Upper lobe of left lung (tissue), 6 donors: Measurements from ENCODE around the gene SH3BP4. TPM values are rescaled to one million over a fixed set of nuclear protein-coding genes. Genes with fewer than 3 reads are reported as not detected.

Source experiments
- ATAC-seq, 2 donors: fragments of 200-7000 bp; cut with Tn5 transposase; one replicate each; pipeline ENCODE4 v1.9.1; 2022; ENCODE audit warnings: mild to moderate bottlenecking in 2 of 2, moderate library complexity in 2 of 2; ENCODE audit not compliant: low FRiP score in 2 of 2
- DNase-seq, 2 donors: peaks; one replicate each; pipeline ENCODE4 v3.0.0-alpha.2; 2019 to 2020
- H3K27ac ChIP-seq, 4 donors: fragments of 200-600 bp; sonication (generic); one replicate each; pipeline ENCODE4 v1.5.1; 2016 to 2019
- H3K27me3 ChIP-seq, 4 donors: fragments of 200-600 bp; sonication (generic); one replicate each; pipeline ENCODE4 v1.5.1; 2017 to 2019
- H3K36me3 ChIP-seq, 4 donors: fragments of 200-600 bp; sonication (generic); one replicate each; pipeline ENCODE4 v1.5.1; 2016 to 2019
- H3K4me1 ChIP-seq, 4 donors: fragments of 200-600 bp; sonication (generic); one replicate each; pipeline ENCODE4 v1.5.1; 2018 to 2019
- H3K4me3 ChIP-seq, 4 donors: fragments of 200-600 bp; sonication (generic); one replicate each; pipeline ENCODE4 v1.5.1; 2017 to 2019; ENCODE audit warnings: mild to moderate bottlenecking in 2 of 4, moderate library complexity in 1 of 4
- H3K9me3 ChIP-seq, 4 donors: fragments of 200-600 bp; sonication (generic); one replicate each; pipeline ENCODE4 v1.5.1; 2018 to 2019
- EP300 ChIP-seq, 4 donors: sonication (generic); formaldehyde crosslinking; IDR thresholded peaks; one replicate each; pipeline ENCODE4 v1.5.1; 2017; ENCODE audit warnings: antibody characterized with exemption in 4 of 4, control low read depth in 2 of 4
- POLR2A ChIP-seq, 4 donors: fragments of 450-650 bp; IDR thresholded peaks; one replicate each; pipeline ENCODE4 v1.5.1; 2016 to 2017; ENCODE audit warnings: antibody characterized with exemption in 4 of 4, mild to moderate bottlenecking in 2 of 4
- POLR2AphosphoS5 ChIP-seq, 2 donors: sonication (generic); formaldehyde crosslinking; IDR thresholded peaks; one replicate each; pipeline ENCODE4 v1.5.1; 2017; ENCODE audit warnings: antibody characterized with exemption in 2 of 2
- WGBS, 2 donors: methylation state at CpG; one replicate each; pipeline ENCODE4 v1.1.5; 2017 to 2018; 5-methylcytosine and 5-hydroxymethylcytosine counted together
- total RNA-seq, 6 donors: library from RNA; depleted of rRNA in 4 of 6; stranded (reverse); fragments of >200 nt in 4 of 6; gene quantifications; one replicate each; pipeline versions ENCODE4 v1.1.0 to v1.2.1, GENCODE V29; 2016 to 2021
- TF ChIP-seq, protein P1 (sequence below), 6 experiments: fragments of 450-650 bp in 4 of 6; fragments of 200-600 bp in 2 of 6; sonication (generic) in 2 of 6; IDR thresholded peaks; one replicate each; pipeline ENCODE4 v1.5.1; 2016 to 2019; ENCODE audit warnings: antibody characterized with exemption in 6 of 6
- donor health status: DM: no; HTN: no; CAD: no; lungs with moderate emphysema.
- donor health status: DM: no; HTN: yes; CAD: no; lungs with severe emphysema.

SH3BP4 gene
- total RNA-seq, 6 donors from 2014 or later, result 27.3 to 57.3 (median 33.4) TPM

- ATAC-seq, result no peak
- Histone ChIP-seq H3K9me3 (no peaks in the 10 kb centered on the region), H3K4me3 (no peak overlapping the region), H3K27ac (no peak overlapping the region), H3K27me3 (no peaks in the 10 kb centered on the region), H3K36me3 (peaks cover 0 to 6% (median 1%) of the 10 kb centered on the region in 4 donors), H3K4me1 (peaks cover 0 to 3% (median 0%) of the 10 kb centered on the region in 4 donors)
- peak in 1 of 2 donors; percentile 29 for DNase-seq
- TF ChIP-seq, protein P1, sequence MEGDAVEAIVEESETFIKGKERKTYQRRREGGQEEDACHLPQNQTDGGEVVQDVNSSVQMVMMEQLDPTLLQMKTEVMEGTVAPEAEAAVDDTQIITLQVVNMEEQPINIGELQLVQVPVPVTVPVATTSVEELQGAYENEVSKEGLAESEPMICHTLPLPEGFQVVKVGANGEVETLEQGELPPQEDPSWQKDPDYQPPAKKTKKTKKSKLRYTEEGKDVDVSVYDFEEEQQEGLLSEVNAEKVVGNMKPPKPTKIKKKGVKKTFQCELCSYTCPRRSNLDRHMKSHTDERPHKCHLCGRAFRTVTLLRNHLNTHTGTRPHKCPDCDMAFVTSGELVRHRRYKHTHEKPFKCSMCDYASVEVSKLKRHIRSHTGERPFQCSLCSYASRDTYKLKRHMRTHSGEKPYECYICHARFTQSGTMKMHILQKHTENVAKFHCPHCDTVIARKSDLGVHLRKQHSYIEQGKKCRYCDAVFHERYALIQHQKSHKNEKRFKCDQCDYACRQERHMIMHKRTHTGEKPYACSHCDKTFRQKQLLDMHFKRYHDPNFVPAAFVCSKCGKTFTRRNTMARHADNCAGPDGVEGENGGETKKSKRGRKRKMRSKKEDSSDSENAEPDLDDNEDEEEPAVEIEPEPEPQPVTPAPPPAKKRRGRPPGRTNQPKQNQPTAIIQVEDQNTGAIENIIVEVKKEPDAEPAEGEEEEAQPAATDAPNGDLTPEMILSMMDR (IDR thresholded peaks at IDR 0.05), result no peak
- no peak for TF ChIP-seq POLR2A (IDR thresholded peaks at IDR 0.05)
- no peak for TF ChIP-seq EP300 (IDR thresholded peaks at IDR 0.05)
- TF ChIP-seq POLR2AphosphoS5 (IDR thresholded peaks at IDR 0.05), result no peak
- WGBS, 2 donors, result 85 to 91% methylated on average over 8 to 10 of the region's 10 CpGs
Measured at GRCh38 chr2:235032949-235033348, 81.1 kb downstream of the SH3BP4 start.

DNA sequence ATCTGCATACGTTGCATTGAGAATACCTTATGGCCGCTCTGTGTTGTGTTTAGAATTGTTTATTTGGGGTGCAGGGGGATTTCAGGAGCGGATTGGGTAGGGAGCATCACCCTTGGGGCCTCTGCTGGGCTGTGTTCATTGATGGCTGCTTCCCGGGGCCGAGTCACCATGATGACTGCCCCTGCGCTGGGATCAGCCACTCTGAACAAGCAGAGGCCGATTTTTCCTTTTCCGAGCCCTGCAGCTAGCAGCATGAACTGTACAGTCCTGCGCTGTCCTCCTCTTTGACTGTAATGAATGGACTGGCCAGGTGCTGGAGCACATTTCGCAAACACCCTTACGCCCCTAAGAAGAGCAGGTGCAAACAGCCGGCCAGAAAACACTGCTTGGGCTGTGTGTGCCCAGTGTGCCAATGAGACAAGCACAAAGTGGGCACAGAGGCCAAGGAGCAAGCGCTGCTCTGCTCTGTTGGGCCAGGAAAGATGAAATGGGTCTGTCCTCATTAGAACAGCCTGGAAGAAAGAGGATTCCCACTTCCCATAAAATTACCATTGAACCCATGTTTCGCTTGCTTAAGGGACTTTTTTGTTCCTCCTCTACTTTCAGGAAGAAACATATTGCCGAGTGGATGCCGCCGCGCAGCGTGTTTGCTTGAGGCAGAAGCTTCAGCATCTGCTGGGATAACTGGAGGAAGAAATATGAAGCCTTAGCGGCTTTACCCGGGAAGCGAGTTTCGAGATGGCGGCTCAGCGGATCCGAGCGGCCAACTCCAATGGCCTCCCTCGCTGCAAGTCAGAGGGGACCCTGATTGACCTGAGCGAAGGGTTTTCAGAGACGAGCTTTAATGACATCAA is 82.7 kb downstream of the SH3BP4 start:
- WGBS, 2 donors, result 90 to 93% methylated on average over 27 to 30 of the region's 30 CpGs
- peak in 1 of 2 donors; percentile 30 for DNase-seq
- ATAC-seq, result no peak
- TF ChIP-seq, protein P1 (IDR thresholded peaks at IDR 0.05), result no peak
- no peak for TF ChIP-seq POLR2AphosphoS5 (IDR thresholded peaks at IDR 0.05)
- TF ChIP-seq POLR2A (IDR thresholded peaks at IDR 0.05), result no peak
- TF ChIP-seq EP300 (IDR thresholded peaks at IDR 0.05), result no peak
- Histone ChIP-seq H3K9me3 (no peaks in the 10 kb centered on the region), H3K27me3 (no peaks in the 10 kb centered on the region), H3K4me1 (peaks cover 0 to 3% (median 0%) of the 10 kb centered on the region in 4 donors), H3K4me3 (no peak overlapping the region), H3K36me3 (peaks cover 0 to 6% (median 1%) of the 10 kb centered on the region in 4 donors), H3K27ac (no peak overlapping the region)

- Histone ChIP-seq H3K9me3 (no peaks in the 10 kb centered on the region), H3K27ac (no peak overlapping the region), H3K36me3 (peaks cover 6 to 25% (median 19%) of the 10 kb centered on the region in 4 donors), H3K27me3 (no peaks in the 10 kb centered on the region), H3K4me3 (no peak overlapping the region), H3K4me1 (peaks cover 0 to under 1% (median 0%) of the 10 kb centered on the region in 4 donors)
- no peak for DNase-seq
- no peak for ATAC-seq
- TF ChIP-seq EP300 (IDR thresholded peaks at IDR 0.05) (no peak), POLR2A (IDR thresholded peaks at IDR 0.05) (no peak), POLR2AphosphoS5 (IDR thresholded peaks at IDR 0.05) (no peak)
- TF ChIP-seq, protein P1 (IDR thresholded peaks at IDR 0.05), result no peak
- WGBS, 2 donors, result 96 to 97% methylated on average over 8 of the region's 8 CpGs
Measured at GRCh38 chr2:235037604-235038166, 85.9 kb downstream of the SH3BP4 start.

GRCh38 chr2:235041221-235041917 is 89.6 kb downstream of the SH3BP4 start:
- no peaks in the 10 kb centered on the region for H3K27me3 ChIP-seq
- TF ChIP-seq POLR2A (IDR thresholded peaks at IDR 0.05) (no peak), EP300 (IDR thresholded peaks at IDR 0.05) (no peak), POLR2AphosphoS5 (IDR thresholded peaks at IDR 0.05) (no peak)
- TF ChIP-seq, protein P1 (IDR thresholded peaks at IDR 0.05), result no peak
- no peaks in the 10 kb centered on the region for H3K9me3 ChIP-seq
- DNase-seq (peak in 1 of 2 donors; percentile 54), ATAC-seq (no peak)
- 95 to 96% methylated on average over 21 to 31 of the region's 31 CpGs for WGBS, 2 donors
- peaks cover 6 to 48% (median 21%) of the 10 kb centered on the region in 4 donors for H3K36me3 ChIP-seq
- H3K4me3 ChIP-seq, result no peak overlapping the region
- H3K27ac ChIP-seq, result no peak overlapping the region
- peaks cover 8 to 18% (median 11%) of the 10 kb centered on the region in 4 donors for H3K4me1 ChIP-seq
